Measurements from ENCODE around the gene HS6ST3. TPM values are rescaled to one million over a fixed set of nuclear protein-coding genes. Genes with fewer than 3 reads are reported as not detected.
"Not testable (repeated sequence)": the region's sequence is repeated elsewhere in the genome, so short reads cannot be mapped to it uniquely, and the experiment has no call there.

Gene HS6ST3
- total RNA-seq, 3 donors from 2014 or later, result not detected

- ATAC-seq, result no peak
- H3K27me3 Mint-ChIP-seq (ENCODE audit: low read depth), result no peaks in the 10 kb centered on the region
- no peak overlapping the region for H3K4me3 Mint-ChIP-seq
- no peaks in the 10 kb centered on the region for H3K4me1 Mint-ChIP-seq (ENCODE audit: low read depth)
- H3K9me3 Mint-ChIP-seq, result no peaks in the 10 kb centered on the region
- no peak for DNase-seq
- no peaks in the 10 kb centered on the region for H3K36me3 Mint-ChIP-seq (ENCODE audit: insufficient read depth)
These were observed 659.9 kb downstream of the HS6ST3 start for GRCh38 chr13:96749825-96750224.

- no peaks in the 10 kb centered on the region for H3K4me1 Mint-ChIP-seq (ENCODE audit: low read depth)
- no peaks in the 10 kb centered on the region for H3K36me3 Mint-ChIP-seq (ENCODE audit: insufficient read depth)
- H3K27me3 Mint-ChIP-seq (ENCODE audit: low read depth), result no peaks in the 10 kb centered on the region
- H3K4me3 Mint-ChIP-seq, result no peak overlapping the region
- ATAC-seq, result no peak
- H3K9me3 Mint-ChIP-seq, result peaks cover 3% of the 10 kb centered on the region
- no peak for DNase-seq
These were observed 661.2 kb downstream of the HS6ST3 start for GRCh38 chr13:96751089-96751488.

GRCh38 chr13:96762876-96763275 lies 673.0 kb downstream of the HS6ST3 start:
- no peaks in the 10 kb centered on the region for H3K4me1 Mint-ChIP-seq (ENCODE audit: low read depth)
- no peaks in the 10 kb centered on the region for H3K9me3 Mint-ChIP-seq
- H3K4me3 Mint-ChIP-seq, result no peak overlapping the region
- ATAC-seq (no peak), DNase-seq (no peak)
- H3K27me3 Mint-ChIP-seq (ENCODE audit: low read depth), result no peaks in the 10 kb centered on the region
- no peaks in the 10 kb centered on the region for H3K36me3 Mint-ChIP-seq (ENCODE audit: insufficient read depth)

GRCh38 chr13:96766306-96766705 lies 676.4 kb downstream of the HS6ST3 start:
- no peak for DNase-seq

GRCh38 chr13:96768524-96768923 lies 678.6 kb downstream of the HS6ST3 start:
- no peaks in the 10 kb centered on the region for H3K36me3 Mint-ChIP-seq (ENCODE audit: insufficient read depth)

More at GRCh38 chr13:96766306-96766705, 676.4 kb downstream of the HS6ST3 start:
- Mint-ChIP-seq H3K9me3 (no peaks in the 10 kb centered on the region), H3K27me3 (ENCODE audit: low read depth) (no peaks in the 10 kb centered on the region), H3K36me3 (ENCODE audit: insufficient read depth) (no peaks in the 10 kb centered on the region), H3K4me3 (no peak overlapping the region), H3K4me1 (ENCODE audit: low read depth) (no peaks in the 10 kb centered on the region)
- no peak for ATAC-seq

GRCh38 chr13:96769874-96770273 lies 680.0 kb downstream of the HS6ST3 start:
- H3K27me3 Mint-ChIP-seq (ENCODE audit: low read depth), result no peaks in the 10 kb centered on the region
- H3K36me3 Mint-ChIP-seq (ENCODE audit: insufficient read depth), result no peaks in the 10 kb centered on the region
- no peak overlapping the region for H3K4me3 Mint-ChIP-seq
- DNase-seq (no peak), ATAC-seq (no peak)
- H3K9me3 Mint-ChIP-seq, result peaks cover 8% of the 10 kb centered on the region
- no peaks in the 10 kb centered on the region for H3K4me1 Mint-ChIP-seq (ENCODE audit: low read depth)

More at GRCh38 chr13:96768524-96768923, 678.6 kb downstream of the HS6ST3 start:
- ATAC-seq, result no peak
- H3K4me3 Mint-ChIP-seq, result no peak overlapping the region
- no peaks in the 10 kb centered on the region for H3K27me3 Mint-ChIP-seq (ENCODE audit: low read depth)
- H3K9me3 Mint-ChIP-seq, result peaks cover 3% of the 10 kb centered on the region
- no peaks in the 10 kb centered on the region for H3K4me1 Mint-ChIP-seq (ENCODE audit: low read depth)
- no peak for DNase-seq

GRCh38 chr13:96771486-96772367 lies 681.8 kb downstream of the HS6ST3 start:
- ATAC-seq, result no peak
- no peaks in the 10 kb centered on the region for H3K27me3 Mint-ChIP-seq (ENCODE audit: low read depth)

GRCh38 chr13:96772426-96772825 lies 682.5 kb downstream of the HS6ST3 start:
- ATAC-seq (no peak), DNase-seq (no peak)
- Mint-ChIP-seq H3K4me1 (ENCODE audit: low read depth) (no peaks in the 10 kb centered on the region), H3K27me3 (ENCODE audit: low read depth) (no peaks in the 10 kb centered on the region), H3K36me3 (ENCODE audit: insufficient read depth) (no peaks in the 10 kb centered on the region), H3K9me3 (peaks cover 23% of the 10 kb centered on the region), H3K4me3 (no peak overlapping the region)

More at GRCh38 chr13:96771486-96772367, 681.8 kb downstream of the HS6ST3 start:
- Mint-ChIP-seq H3K4me1 (ENCODE audit: low read depth) (no peaks in the 10 kb centered on the region), H3K36me3 (ENCODE audit: insufficient read depth) (no peaks in the 10 kb centered on the region), H3K9me3 (peaks cover 18% of the 10 kb centered on the region), H3K4me3 (no peak overlapping the region)
- DNase-seq, result no peak

GRCh38 chr13:96778302-96778701 lies 688.4 kb downstream of the HS6ST3 start:
- not testable (repeated sequence) for H3K4me1 Mint-ChIP-seq (ENCODE audit: low read depth); H3K4me3 Mint-ChIP-seq; DNase-seq; ATAC-seq; H3K27me3 Mint-ChIP-seq (ENCODE audit: low read depth); H3K36me3 Mint-ChIP-seq (ENCODE audit: insufficient read depth)
- peaks cover 23% of the 10 kb centered on the region for H3K9me3 Mint-ChIP-seq

- H3K9me3 Mint-ChIP-seq, result peaks cover 18% of the 10 kb centered on the region
- no peaks in the 10 kb centered on the region for H3K36me3 Mint-ChIP-seq (ENCODE audit: insufficient read depth)
- DNase-seq (no peak), ATAC-seq (no peak)
- H3K4me3 Mint-ChIP-seq, result no peak overlapping the region
- H3K27me3 Mint-ChIP-seq (ENCODE audit: low read depth), result no peaks in the 10 kb centered on the region
- no peaks in the 10 kb centered on the region for H3K4me1 Mint-ChIP-seq (ENCODE audit: low read depth)
These were observed 689.8 kb downstream of the HS6ST3 start for GRCh38 chr13:96779691-96780090.

- Mint-ChIP-seq H3K27me3 (ENCODE audit: low read depth) (no peaks in the 10 kb centered on the region), H3K36me3 (ENCODE audit: insufficient read depth) (no peaks in the 10 kb centered on the region), H3K4me3 (no peak overlapping the region), H3K4me1 (ENCODE audit: low read depth) (no peaks in the 10 kb centered on the region), H3K9me3 (peaks cover 17% of the 10 kb centered on the region)
- no peak for ATAC-seq
- no peak for DNase-seq
These were observed 690.2 kb downstream of the HS6ST3 start for GRCh38 chr13:96780105-96780504.

GRCh38 chr13:96781141-96781540 lies 691.2 kb downstream of the HS6ST3 start:
- Mint-ChIP-seq H3K27me3 (ENCODE audit: low read depth) (no peaks in the 10 kb centered on the region), H3K4me1 (ENCODE audit: low read depth) (no peaks in the 10 kb centered on the region), H3K36me3 (ENCODE audit: insufficient read depth) (no peaks in the 10 kb centered on the region), H3K9me3 (peaks cover 13% of the 10 kb centered on the region), H3K4me3 (no peak overlapping the region)
- no peak for DNase-seq
- ATAC-seq, result no peak

- Mint-ChIP-seq H3K27me3 (ENCODE audit: low read depth) (no peaks in the 10 kb centered on the region), H3K4me1 (ENCODE audit: low read depth) (no peaks in the 10 kb centered on the region), H3K4me3 (no peak overlapping the region), H3K36me3 (ENCODE audit: insufficient read depth) (no peaks in the 10 kb centered on the region), H3K9me3 (peaks cover 9% of the 10 kb centered on the region)
- no peak for DNase-seq
- no peak for ATAC-seq
These were observed 692.3 kb downstream of the HS6ST3 start for GRCh38 chr13:96782186-96782585.

- H3K9me3 Mint-ChIP-seq, result peaks cover 7% of the 10 kb centered on the region
- H3K27me3 Mint-ChIP-seq (ENCODE audit: low read depth), result no peaks in the 10 kb centered on the region
- H3K4me3 Mint-ChIP-seq, result no peak overlapping the region
- no peaks in the 10 kb centered on the region for H3K4me1 Mint-ChIP-seq (ENCODE audit: low read depth)
- no peaks in the 10 kb centered on the region for H3K36me3 Mint-ChIP-seq (ENCODE audit: insufficient read depth)
- ATAC-seq (no peak), DNase-seq (no peak)
These were observed 693.1 kb downstream of the HS6ST3 start for GRCh38 chr13:96783057-96783456.

- Mint-ChIP-seq H3K4me3 (no peak overlapping the region), H3K27me3 (ENCODE audit: low read depth) (no peaks in the 10 kb centered on the region), H3K4me1 (ENCODE audit: low read depth) (no peaks in the 10 kb centered on the region), H3K9me3 (peaks cover 8% of the 10 kb centered on the region), H3K36me3 (ENCODE audit: insufficient read depth) (no peaks in the 10 kb centered on the region)
- DNase-seq (no peak), ATAC-seq (no peak)
These were observed 693.6 kb downstream of the HS6ST3 start for GRCh38 chr13:96783511-96783910.
